VCaP (cell line): ENCODE results near the gene ELMO2.

Source experiments
- H3K27ac ChIP-seq: fragments of 450-650 bp; 2 replicates; pipeline ENCODE4 v1.5.1; 2017
- CTCF ChIP-seq: fragments of 450-650 bp; conservative IDR thresholded peaks from 2 replicates; pipeline ENCODE4 v1.5.1; 2017; ENCODE audit warnings: mild to moderate bottlenecking, moderate library complexity

ELMO2 gene

GRCh38 chr20:46419882-46420281, 13.5 kb upstream of the ELMO2 start:
- TF ChIP-seq CTCF = no peak
- H3K27ac ChIP-seq = no peak overlapping the region

- no peak overlapping the region for H3K27ac ChIP-seq
- no peak for TF ChIP-seq CTCF
Measured at GRCh38 chr20:46416839-46417238, 10.4 kb upstream of the ELMO2 start.

- no peak for TF ChIP-seq CTCF
- no peak overlapping the region for H3K27ac ChIP-seq
Measured at GRCh38 chr20:46416421-46416820, 10.0 kb upstream of the ELMO2 start.

- no peak overlapping the region for H3K27ac ChIP-seq
- no peak for TF ChIP-seq CTCF
Measured at GRCh38 chr20:46415773-46416172, 9.4 kb upstream of the ELMO2 start.

- no peak overlapping the region for H3K27ac ChIP-seq
Measured at GRCh38 chr20:46414608-46415007, 8.2 kb upstream of the ELMO2 start.

GRCh38 chr20:46411637-46412036, 5.2 kb upstream of the ELMO2 start:
- H3K27ac ChIP-seq = no peak overlapping the region
- no peak for TF ChIP-seq CTCF

More at GRCh38 chr20:46414608-46415007, 8.2 kb upstream of the ELMO2 start:
- TF ChIP-seq CTCF = no peak

GRCh38 chr20:46408281-46408731, 1.9 kb upstream of the ELMO2 start:
- H3K27ac ChIP-seq = peak overlapping the region; percentile 99

More at GRCh38 chr20:46408281-46408731, 1.9 kb upstream of the ELMO2 start:
- no peak for TF ChIP-seq CTCF
